NT2/D1 (cell line): Measurements from ENCODE around the gene SCMH1.

ENCODE experiments used
- SUZ12 ChIP-seq: IDR thresholded peaks from 2 replicates; pipeline ENCODE4 v1.6.1; 2011; ENCODE audit not compliant: insufficient read length, insufficient read depth; ENCODE audit errors: extremely low read depth
- YY1 ChIP-seq: IDR thresholded peaks from 2 replicates; pipeline ENCODE4 v1.6.1; 2011; ENCODE audit not compliant: insufficient read length, insufficient read depth
- ZNF274 ChIP-seq: IDR thresholded peaks from 2 replicates; pipeline ENCODE4 v1.6.1; 2011; ENCODE audit warnings: mild to moderate bottlenecking, low read depth, low read length

DNA sequence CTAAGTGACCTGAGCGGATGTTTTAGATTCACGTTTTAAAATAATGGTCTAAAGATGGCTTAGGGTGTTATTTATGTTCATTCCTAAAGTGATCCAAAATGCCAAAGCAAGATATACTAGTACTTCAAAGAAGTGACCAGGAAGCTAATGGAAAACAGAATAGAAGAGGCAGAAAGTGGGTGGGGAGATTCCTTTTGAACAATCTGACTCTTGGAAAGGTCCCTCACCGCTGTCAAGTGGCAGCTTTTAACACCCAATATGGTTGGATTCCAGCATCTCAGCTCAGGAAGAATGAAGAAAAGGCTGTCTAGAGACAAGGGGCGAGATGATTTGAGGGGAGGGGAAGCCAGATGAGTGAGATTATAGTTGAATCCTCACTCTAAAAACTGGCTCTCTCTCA lies 90.3 kb downstream of the SCMH1 start:
- TF ChIP-seq SUZ12: no peak
- no peak for TF ChIP-seq YY1
- TF ChIP-seq ZNF274: no peak
